Measurements from ENCODE around the gene RPL14.

RPL14 gene

DNA sequence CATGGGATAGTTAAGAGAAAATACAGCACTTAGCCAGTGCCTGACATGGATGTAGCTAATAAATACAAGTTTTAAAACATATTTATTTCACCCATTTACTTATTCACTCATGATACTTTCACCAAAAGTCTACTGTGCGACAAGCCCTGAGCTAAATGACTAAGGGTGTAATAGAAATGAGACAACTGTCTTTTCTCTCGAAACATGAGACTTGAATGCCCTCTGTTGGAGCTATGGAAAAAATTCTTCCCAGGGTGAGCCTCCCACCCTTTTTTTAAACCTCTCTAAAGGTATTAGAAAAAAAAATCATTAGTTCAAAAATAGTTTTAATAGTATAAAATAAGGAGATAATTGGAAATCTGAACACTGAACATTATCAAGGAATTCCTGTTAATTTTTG, 24.3 kb upstream of the RPL14 start:
- no peak for TF ChIP-seq ZFX (IDR thresholded peaks at IDR 0.05; ENCODE audit: borderline replicate concordance)
- TF ChIP-seq, protein P1, sequence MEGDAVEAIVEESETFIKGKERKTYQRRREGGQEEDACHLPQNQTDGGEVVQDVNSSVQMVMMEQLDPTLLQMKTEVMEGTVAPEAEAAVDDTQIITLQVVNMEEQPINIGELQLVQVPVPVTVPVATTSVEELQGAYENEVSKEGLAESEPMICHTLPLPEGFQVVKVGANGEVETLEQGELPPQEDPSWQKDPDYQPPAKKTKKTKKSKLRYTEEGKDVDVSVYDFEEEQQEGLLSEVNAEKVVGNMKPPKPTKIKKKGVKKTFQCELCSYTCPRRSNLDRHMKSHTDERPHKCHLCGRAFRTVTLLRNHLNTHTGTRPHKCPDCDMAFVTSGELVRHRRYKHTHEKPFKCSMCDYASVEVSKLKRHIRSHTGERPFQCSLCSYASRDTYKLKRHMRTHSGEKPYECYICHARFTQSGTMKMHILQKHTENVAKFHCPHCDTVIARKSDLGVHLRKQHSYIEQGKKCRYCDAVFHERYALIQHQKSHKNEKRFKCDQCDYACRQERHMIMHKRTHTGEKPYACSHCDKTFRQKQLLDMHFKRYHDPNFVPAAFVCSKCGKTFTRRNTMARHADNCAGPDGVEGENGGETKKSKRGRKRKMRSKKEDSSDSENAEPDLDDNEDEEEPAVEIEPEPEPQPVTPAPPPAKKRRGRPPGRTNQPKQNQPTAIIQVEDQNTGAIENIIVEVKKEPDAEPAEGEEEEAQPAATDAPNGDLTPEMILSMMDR (IDR thresholded peaks at IDR 0.05): no peak
- no peak overlapping the region for H3K27ac ChIP-seq

DNA sequence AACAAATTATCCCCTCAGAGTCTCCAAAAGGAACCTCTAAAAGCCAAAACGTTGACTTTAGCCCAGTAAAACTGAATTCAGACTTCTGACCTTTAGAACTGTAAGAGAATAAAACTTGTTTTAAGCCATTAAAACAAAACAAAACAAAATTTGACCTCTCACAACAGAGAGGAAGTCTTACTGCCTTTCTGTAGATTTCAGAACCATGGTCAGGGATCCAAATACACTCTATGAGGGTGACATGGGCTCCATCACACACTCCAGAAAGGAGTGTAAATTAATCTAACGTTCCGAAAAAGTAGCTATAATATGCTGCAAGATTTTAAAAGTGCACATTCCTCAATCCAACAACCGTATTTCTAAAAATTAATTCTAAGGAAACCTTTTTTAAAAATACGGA, 19.2 kb upstream of the RPL14 start:
- no peak for TF ChIP-seq ZFX (IDR thresholded peaks at IDR 0.05; ENCODE audit: borderline replicate concordance)
- TF ChIP-seq, protein P1 (IDR thresholded peaks at IDR 0.05): no peak
- no peak overlapping the region for H3K27ac ChIP-seq

DNA sequence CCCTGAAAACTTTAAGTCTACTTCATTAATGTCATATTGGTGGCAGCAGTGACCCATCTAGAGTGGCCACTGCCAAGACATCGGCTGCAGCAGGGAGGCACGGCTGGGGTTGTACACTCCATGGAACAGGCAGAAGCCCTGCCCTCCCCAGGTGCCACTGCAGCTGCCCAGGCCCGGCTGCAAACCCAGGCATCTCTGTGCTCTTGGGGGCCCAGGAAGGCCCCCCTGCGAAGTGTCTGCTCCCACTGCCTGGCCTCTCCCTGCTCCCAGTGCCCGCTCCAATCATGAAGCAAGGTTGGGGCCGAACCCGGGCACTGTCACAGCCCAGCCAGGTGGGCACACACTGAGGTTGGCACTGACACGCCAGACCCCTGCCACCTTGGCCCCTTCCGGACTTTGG, 12.1 kb upstream of the RPL14 start:
- TF ChIP-seq, protein P1 (IDR thresholded peaks at IDR 0.05): no peak
- no peak for TF ChIP-seq ZFX (IDR thresholded peaks at IDR 0.05; ENCODE audit: borderline replicate concordance)
- H3K27ac ChIP-seq: no peak overlapping the region

DNA sequence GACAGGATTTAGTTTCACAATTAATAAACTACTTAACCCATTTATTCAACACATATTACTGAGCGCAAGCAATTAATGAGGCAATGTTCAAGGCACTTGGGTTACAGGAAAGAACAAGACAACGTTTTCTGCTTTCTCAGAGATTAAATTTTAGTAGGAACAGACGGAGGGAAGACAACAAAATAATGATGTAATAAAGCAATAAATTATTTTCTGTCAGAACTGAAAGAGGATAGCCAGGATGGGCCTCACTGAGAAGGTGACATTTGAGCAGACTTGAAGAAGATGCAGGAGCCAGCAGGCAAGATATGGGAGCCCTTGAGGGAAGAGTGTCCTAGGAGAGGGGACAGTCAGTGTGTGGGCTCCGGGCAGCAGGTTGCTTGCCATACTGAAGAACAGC, 11.3 kb upstream of the RPL14 start:
- no peak overlapping the region for H3K27ac ChIP-seq
- TF ChIP-seq, protein P1 (IDR thresholded peaks at IDR 0.05): no peak
- TF ChIP-seq ZFX (IDR thresholded peaks at IDR 0.05; ENCODE audit: borderline replicate concordance): no peak

DNA sequence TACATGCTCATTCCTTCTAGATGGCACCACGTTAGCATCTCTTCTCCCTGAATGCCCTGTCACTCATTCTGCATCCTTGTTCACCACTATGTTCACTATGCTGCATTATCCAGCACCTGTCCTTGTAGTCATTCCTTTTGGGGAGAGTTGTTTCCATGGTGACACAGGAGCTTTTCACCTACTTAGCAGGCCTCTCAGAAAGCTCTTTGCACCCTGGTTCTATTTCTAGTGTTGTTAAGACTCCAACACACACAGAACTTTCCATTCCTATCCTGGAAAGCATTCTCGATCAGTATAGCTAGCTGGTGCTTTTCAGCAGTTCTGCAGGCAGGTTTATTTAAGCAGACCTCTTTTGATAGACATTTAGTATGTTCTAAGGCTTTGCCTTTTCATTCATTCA, 6.7 kb upstream of the RPL14 start:
- no peak for TF ChIP-seq ZFX (IDR thresholded peaks at IDR 0.05; ENCODE audit: borderline replicate concordance)
- TF ChIP-seq, protein P1 (IDR thresholded peaks at IDR 0.05): no peak
- no peak overlapping the region for H3K27ac ChIP-seq

DNA sequence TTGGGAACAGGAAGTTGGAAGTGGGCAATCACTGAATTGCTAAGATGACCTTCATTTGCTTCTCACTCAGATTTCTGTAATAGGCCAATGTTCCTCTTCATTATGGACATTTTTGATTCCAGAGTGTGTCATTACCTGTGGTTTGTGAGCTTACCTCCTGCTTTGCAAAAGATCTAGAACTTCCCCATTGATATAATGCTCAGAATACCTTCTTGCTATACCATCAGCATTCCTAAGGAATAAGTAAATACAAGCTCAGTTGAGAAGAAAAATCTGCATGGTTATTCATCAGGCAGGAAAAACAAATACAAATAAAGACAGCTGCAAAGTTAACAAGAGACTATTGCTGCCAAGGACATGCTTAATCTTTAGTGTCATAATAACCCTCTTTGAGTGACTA, 5.6 kb upstream of the RPL14 start:
- TF ChIP-seq, protein P1 (IDR thresholded peaks at IDR 0.05): no peak
- TF ChIP-seq ZFX (IDR thresholded peaks at IDR 0.05; ENCODE audit: borderline replicate concordance): no peak

DNA sequence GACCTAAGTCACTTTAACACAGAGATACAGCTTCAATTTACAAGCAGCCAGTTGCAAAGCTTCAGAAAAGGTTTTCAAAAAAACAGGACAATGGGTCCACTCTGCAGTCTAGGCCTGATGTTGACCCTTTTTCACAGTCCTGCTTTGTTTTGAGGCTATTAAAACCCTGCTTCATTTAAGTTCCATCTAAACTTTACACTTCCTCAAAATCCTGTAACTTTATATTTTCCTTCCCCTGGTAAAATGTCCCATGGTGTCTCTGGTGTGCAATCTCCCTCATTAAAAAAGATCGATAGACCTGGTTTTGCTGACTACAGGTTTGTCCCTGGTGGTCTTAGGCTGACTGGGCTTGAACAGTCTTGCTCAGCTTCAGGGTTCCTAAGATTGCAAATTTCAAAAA, 5.1 kb upstream of the RPL14 start:
- peak overlapping the region; percentile 81 for H3K27ac ChIP-seq
- TF ChIP-seq, protein P1 (IDR thresholded peaks at IDR 0.05): no peak
- no peak for TF ChIP-seq ZFX (IDR thresholded peaks at IDR 0.05; ENCODE audit: borderline replicate concordance)

More for the DNA sequence above, 5.6 kb upstream of the RPL14 start:
- H3K27ac ChIP-seq: peak overlapping the region; percentile 81; the same call in 1 of the 2 replicates

Measured in 22Rv1 (cell line).